Activated CD4-positive, alpha-beta memory T cell treated with anti-CD3 and anti-CD28 coated beads, Interleukin-2, amount 10 ng/mL, durations not matched to agents 7 days and 5 days (primary cell): ENCODE data around the gene TNFRSF19. TPM values are rescaled to one million over a fixed set of nuclear protein-coding genes. Genes with fewer than 3 reads are reported as not detected.

Source experiments
- CTCF ChIA-PET: fragments of 350-600 bp; sonication (Branson Sonifier 250); formaldehyde crosslinking; loops from one replicate; lab custom pipeline; 2021; ENCODE audit warnings: antibody characterized with exemption, inconsistent platforms; lab: Charles Lee
- POLR2A ChIA-PET: fragments of 350-600 bp; sonication (Branson Sonifier 250); formaldehyde crosslinking; loops from one replicate; lab custom pipeline; 2021; ENCODE audit warnings: antibody characterized with exemption; lab: Charles Lee
- DNase-seq: peaks from one replicate; pipeline ENCODE4 v3.0.0-alpha.2; 2020
- H3K27ac Mint-ChIP-seq: one replicate; pipeline ENCODE4 v1.8.0; 2021; ENCODE audit warnings: mild to moderate bottlenecking, mixed read lengths
- H3K27me3 Mint-ChIP-seq: one replicate; pipeline ENCODE4 v1.8.0; 2021; ENCODE audit warnings: mixed read lengths
- H3K36me3 Mint-ChIP-seq: one replicate; pipeline ENCODE4 v1.8.0; 2021; ENCODE audit warnings: low read depth, mixed read lengths
- H3K4me1 Mint-ChIP-seq: one replicate; pipeline ENCODE4 v1.8.0; 2021; ENCODE audit warnings: mixed read lengths
- H3K4me3 Mint-ChIP-seq: one replicate; pipeline ENCODE4 v1.8.0; 2021; ENCODE audit warnings: mild to moderate bottlenecking, mixed read lengths
- H3K9me3 Mint-ChIP-seq: one replicate; pipeline ENCODE4 v1.8.0; 2021; ENCODE audit warnings: mixed read lengths
- total RNA-seq, 2 experiments: library from RNA; stranded (reverse); gene quantifications; one replicate each; pipeline ENCODE4 v1.2.3, GENCODE V29; 2021

Gene TNFRSF19
- total RNA-seq, 2 experiments from 2014 or later: 0.33 to 0.45 TPM

DNA sequence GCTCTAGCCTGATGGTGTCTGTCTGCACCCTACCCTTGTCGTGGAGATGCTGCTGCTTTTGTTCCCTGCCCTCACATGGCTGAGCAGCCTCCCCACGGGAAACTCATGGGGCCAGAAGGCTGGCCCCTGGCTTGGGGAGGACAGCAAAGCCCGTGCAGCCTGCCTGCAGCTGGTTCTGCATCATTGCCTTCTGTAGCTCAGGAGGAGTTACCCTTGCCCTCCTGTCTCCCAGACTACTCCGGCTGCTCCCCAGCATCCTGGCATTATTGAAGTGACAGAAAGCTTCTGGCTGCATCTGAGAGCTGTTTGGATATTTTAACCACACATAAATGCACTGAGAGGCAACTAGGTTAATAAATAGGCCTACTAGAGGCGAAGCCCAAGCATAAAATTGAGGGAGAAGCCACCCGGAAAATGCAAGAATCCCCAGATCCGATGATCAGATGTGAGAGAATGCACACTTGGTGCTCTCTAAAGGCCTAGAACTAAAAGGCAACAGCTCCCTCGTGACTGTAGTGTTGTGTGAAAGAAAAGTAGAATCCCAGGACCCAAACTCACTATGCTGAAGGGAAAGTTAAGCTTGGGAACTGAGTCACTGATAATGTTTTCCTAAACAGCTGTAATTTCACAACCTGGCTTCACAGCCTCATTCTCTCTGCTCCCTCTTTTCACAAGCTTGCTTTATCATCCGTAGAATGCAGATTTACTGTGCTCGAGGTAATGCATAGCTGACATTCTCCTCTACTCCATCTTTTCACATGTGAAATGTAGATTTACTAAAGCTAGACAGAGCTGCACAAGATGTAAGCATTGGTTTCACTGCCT is 110.8 kb downstream of the TNFRSF19 start:
- ChIA-PET POLR2A (no interaction called here), CTCF (interaction anchor here (0.9 kb wide), 1 partner anchor 185 kb away, joined by 3 read pairs; no protein-coding TSS in a partner anchor)
- Mint-ChIP-seq H3K4me3 (no peak overlapping the region), H3K4me1 (peaks cover 18% of the 10 kb centered on the region), H3K9me3 (peaks cover 7% of the 10 kb centered on the region), H3K27ac (no peak overlapping the region), H3K36me3 (no peaks in the 10 kb centered on the region), H3K27me3 (peaks cover 4% of the 10 kb centered on the region)
- no peak for DNase-seq

DNA sequence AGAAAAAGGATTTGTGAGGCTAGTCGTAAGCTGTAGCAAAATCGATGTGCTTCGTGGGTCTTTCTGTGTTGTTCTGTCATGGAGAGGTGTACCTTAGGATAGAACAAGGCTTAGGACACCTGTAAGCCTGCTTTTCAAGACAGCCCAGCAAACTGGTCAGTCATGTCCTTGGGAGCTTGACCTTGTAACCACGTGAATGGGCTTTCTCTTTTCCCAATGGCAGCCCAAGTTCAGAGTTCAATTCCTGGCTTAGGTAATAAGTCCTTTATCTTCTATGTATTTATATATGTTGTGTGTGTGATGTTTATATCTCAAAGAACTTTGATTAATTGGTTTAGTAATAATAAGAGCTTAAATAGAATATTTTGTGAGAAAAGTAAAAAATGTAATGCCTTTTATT is 112.9 kb downstream of the TNFRSF19 start:
- Mint-ChIP-seq H3K27me3 (peaks cover 7% of the 10 kb centered on the region), H3K9me3 (peaks cover 7% of the 10 kb centered on the region), H3K27ac (no peak overlapping the region), H3K4me1 (peaks cover 16% of the 10 kb centered on the region), H3K4me3 (no peak overlapping the region), H3K36me3 (no peaks in the 10 kb centered on the region)
- no peak for DNase-seq
- CTCF ChIA-PET: no interaction called here
- POLR2A ChIA-PET: no interaction called here

DNA sequence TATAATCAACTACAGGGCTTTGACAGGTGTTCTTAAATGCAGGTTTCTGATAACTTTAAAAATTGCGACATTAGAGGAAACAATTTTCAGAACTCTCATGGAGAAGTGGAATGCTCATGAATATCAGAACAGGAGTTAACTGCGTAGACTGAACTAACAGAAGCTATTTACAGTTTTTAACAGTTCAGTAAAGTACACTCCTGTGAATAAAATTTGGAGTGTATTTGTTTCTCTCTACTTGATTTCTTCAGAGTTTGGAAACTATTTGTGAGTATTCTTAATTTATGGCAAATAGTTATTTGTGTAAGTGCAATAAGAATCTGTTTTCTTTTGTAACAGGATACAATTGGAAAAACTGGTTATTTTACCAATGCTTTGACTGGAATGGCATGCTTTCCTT is 114.4 kb downstream of the TNFRSF19 start:
- peaks cover 7% of the 10 kb centered on the region for H3K9me3 Mint-ChIP-seq
- ChIA-PET POLR2A (interaction anchor here (1.2 kb wide), 1 partner anchor 12 kb away, joined by 3 read pairs; no protein-coding TSS in a partner anchor), CTCF (no interaction called here)
- H3K27me3 Mint-ChIP-seq: peaks cover 7% of the 10 kb centered on the region
- H3K36me3 Mint-ChIP-seq: no peaks in the 10 kb centered on the region
- peaks cover 4% of the 10 kb centered on the region for H3K4me1 Mint-ChIP-seq
- H3K4me3 Mint-ChIP-seq: no peak overlapping the region
- DNase-seq: no peak
- no peak overlapping the region for H3K27ac Mint-ChIP-seq

DNA sequence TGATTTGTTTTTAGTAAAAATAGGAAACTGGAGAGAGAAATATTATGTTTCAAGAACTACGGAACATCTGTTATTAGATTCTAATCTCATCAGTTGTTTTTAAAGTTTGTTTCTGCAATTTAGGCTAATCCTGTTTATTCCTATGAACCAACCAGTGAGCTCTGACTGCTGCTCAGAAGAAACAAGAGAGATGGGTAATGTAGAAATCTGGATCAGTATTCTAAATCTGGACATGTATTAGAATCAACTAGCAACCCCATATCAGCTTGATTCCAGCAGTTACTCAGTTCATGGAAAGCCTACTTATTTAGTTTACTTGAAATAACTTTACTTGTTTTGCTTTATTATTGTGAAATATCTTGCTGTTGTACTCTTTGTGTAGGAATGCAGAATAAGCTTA is 115.2 kb downstream of the TNFRSF19 start:
- POLR2A ChIA-PET: interaction anchor here (1.2 kb wide), 1 partner anchor 11 kb away, joined by 3 read pairs; no protein-coding TSS in a partner anchor

DNA sequence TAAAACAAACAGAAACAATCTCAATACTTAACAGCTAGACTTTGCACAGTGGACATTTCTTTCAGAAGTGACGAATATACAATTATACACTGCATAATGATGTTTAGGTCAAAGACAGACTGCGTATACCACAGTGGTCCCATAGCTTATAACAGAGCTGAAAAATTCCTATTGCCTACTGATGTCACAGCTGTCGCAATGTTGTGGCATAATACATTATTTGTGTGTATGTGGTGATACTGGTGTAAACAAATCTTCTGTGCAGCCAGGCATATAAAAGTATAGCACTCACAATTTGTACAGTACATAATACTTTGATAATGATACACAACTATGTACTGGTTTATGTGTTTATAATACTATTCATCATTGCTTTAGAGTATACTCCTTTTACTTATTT is 116.7 kb downstream of the TNFRSF19 start:
- no peak for DNase-seq
- Mint-ChIP-seq H3K9me3 (peaks cover 7% of the 10 kb centered on the region), H3K4me1 (no peaks in the 10 kb centered on the region), H3K4me3 (no peak overlapping the region), H3K27ac (no peak overlapping the region), H3K27me3 (peaks cover 7% of the 10 kb centered on the region), H3K36me3 (no peaks in the 10 kb centered on the region)
- POLR2A ChIA-PET: no interaction called here
- CTCF ChIA-PET: no interaction called here

More for the DNA sequence above, 115.2 kb downstream of the TNFRSF19 start:
- peaks cover 7% of the 10 kb centered on the region for H3K9me3 Mint-ChIP-seq
- H3K27me3 Mint-ChIP-seq: peaks cover 7% of the 10 kb centered on the region
- DNase-seq: no peak
- CTCF ChIA-PET: interaction anchor here (1.0 kb wide), 1 partner anchor 61 kb away, joined by 3 read pairs; no protein-coding TSS in a partner anchor
- H3K4me3 Mint-ChIP-seq: no peak overlapping the region
- H3K36me3 Mint-ChIP-seq: no peaks in the 10 kb centered on the region
- no peak overlapping the region for H3K27ac Mint-ChIP-seq
- H3K4me1 Mint-ChIP-seq: no peaks in the 10 kb centered on the region

DNA sequence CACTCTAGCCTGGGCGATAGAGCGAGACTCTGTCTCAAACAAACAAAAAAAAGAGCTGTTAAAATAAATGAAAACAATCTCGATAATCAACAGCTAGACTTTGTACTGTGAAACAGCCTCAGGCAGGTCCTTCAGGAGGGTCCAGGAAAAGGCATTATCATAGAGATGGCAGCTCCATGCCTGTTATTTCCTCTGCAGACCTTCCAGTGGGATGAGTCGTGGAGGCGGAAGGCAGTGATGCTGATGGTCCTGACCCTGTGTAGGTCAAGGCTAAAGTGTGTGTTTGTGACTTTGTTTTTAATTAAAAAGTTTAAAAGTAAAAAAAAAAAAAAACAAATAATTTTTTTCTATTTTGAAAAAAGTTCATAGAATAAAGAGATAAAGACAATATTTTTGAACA is 117.4 kb downstream of the TNFRSF19 start:
- CTCF ChIA-PET: no interaction called here
- H3K36me3 Mint-ChIP-seq: no peaks in the 10 kb centered on the region

DNA sequence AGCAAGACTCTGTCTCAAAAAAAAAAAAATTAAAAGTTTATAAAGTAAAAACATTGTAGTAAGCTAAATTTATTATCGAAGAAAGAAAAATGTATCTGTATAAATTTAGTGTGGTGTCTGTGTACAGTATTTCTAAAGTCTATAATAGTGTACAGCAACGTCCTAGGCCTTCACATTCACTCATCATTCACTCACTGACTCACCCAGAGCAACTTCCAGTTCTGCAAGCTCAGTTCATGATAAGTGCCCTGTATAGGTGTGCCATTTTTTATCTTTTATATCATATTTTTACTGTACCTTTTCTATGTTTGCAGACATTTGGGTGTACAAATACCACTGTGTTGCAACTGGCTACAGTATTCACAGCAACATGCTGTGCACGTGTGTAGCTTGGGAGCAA is 118.1 kb downstream of the TNFRSF19 start:
- peaks cover 7% of the 10 kb centered on the region for H3K9me3 Mint-ChIP-seq
- no peaks in the 10 kb centered on the region for H3K4me1 Mint-ChIP-seq
- POLR2A ChIA-PET: no interaction called here
- CTCF ChIA-PET: no interaction called here
- H3K27me3 Mint-ChIP-seq: peaks cover 7% of the 10 kb centered on the region
- H3K4me3 Mint-ChIP-seq: no peak overlapping the region
- no peaks in the 10 kb centered on the region for H3K36me3 Mint-ChIP-seq
- no peak for DNase-seq
- H3K27ac Mint-ChIP-seq: no peak overlapping the region

More for the DNA sequence above, 117.4 kb downstream of the TNFRSF19 start:
- Mint-ChIP-seq H3K4me1 (no peaks in the 10 kb centered on the region), H3K27ac (no peak overlapping the region), H3K4me3 (no peak overlapping the region), H3K9me3 (peaks cover 7% of the 10 kb centered on the region), H3K27me3 (peaks cover 7% of the 10 kb centered on the region)
- POLR2A ChIA-PET: no interaction called here
- DNase-seq: no peak

DNA sequence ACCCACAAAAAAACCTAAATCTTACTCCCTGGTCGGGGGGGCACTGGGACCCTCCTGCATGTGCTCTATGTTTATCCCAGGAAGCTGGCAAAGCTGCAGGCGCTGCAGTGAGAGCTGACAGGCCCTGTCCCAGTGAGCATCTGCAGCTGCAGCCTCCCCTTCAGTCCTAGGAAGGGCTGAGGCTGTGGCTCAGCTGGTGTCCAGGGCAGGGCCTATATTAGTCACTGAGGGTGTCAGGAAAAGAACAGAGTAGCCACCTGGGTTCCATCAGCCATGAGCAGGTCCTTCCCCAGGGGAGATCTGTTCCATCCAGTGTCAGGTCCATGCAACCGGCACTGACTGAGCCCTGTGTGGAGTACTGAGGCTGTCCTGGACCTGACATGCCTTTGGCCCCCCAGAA is 120.5 kb downstream of the TNFRSF19 start:
- Mint-ChIP-seq H3K9me3 (peaks cover 2% of the 10 kb centered on the region), H3K27ac (no peak overlapping the region), H3K4me1 (peaks cover 6% of the 10 kb centered on the region), H3K4me3 (no peak overlapping the region), H3K27me3 (peaks cover 6% of the 10 kb centered on the region), H3K36me3 (no peaks in the 10 kb centered on the region)
- no peak for DNase-seq
- CTCF ChIA-PET: no interaction called here
- POLR2A ChIA-PET: no interaction called here

DNA sequence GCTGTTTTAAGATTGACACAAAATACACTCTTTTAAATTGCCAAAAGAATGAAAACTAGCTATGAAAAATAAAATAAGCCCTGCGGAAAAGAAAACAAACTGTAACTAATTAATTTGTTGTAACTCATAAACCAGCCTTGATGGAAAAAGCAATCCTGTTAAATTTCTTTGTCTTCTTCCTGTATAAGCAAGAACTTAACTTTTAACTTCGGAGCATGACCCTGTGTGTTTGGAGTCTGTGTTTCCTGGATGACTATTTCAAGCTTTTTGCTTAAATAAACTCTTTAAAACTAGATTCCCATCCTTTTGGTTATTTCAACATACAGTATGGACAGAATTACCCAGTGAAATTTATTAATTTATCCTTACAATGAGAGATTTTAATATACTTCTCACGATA is 122.6 kb downstream of the TNFRSF19 start:
- ChIA-PET POLR2A (no interaction called here), CTCF (no interaction called here)
- no peaks in the 10 kb centered on the region for H3K36me3 Mint-ChIP-seq
- H3K4me3 Mint-ChIP-seq: no peak overlapping the region
- no peaks in the 10 kb centered on the region for H3K9me3 Mint-ChIP-seq
- no peak for DNase-seq
- peaks cover 18% of the 10 kb centered on the region for H3K4me1 Mint-ChIP-seq
- no peak overlapping the region for H3K27ac Mint-ChIP-seq
- H3K27me3 Mint-ChIP-seq: no peaks in the 10 kb centered on the region

DNA sequence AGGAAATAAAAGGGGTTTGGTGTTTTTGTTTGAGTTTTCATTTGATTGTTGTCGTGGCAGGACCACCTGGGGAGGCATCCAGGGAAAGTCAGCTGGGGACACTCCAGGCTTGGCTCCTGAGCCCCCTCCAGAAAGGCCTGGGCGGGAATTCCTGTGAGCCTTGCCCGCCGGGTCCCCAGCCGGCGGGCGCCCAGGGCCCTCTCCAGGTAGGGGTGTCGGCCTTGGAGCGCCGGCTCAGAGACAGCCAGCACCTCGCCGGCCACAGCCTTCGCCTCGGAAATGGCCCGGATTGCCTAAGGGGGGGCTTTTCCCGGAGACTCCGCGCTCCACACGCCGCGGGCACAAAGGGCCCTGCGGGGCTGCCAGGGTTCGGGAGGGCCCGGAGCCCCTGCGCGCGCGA is 125.0 kb downstream of the TNFRSF19 start:
- no peak overlapping the region for H3K27ac Mint-ChIP-seq
- no peaks in the 10 kb centered on the region for H3K27me3 Mint-ChIP-seq
- POLR2A ChIA-PET: no interaction called here
- DNase-seq: no peak
- H3K4me3 Mint-ChIP-seq: no peak overlapping the region
- CTCF ChIA-PET: no interaction called here
- H3K36me3 Mint-ChIP-seq: no peaks in the 10 kb centered on the region
- no peaks in the 10 kb centered on the region for H3K9me3 Mint-ChIP-seq
- peaks cover 18% of the 10 kb centered on the region for H3K4me1 Mint-ChIP-seq

DNA sequence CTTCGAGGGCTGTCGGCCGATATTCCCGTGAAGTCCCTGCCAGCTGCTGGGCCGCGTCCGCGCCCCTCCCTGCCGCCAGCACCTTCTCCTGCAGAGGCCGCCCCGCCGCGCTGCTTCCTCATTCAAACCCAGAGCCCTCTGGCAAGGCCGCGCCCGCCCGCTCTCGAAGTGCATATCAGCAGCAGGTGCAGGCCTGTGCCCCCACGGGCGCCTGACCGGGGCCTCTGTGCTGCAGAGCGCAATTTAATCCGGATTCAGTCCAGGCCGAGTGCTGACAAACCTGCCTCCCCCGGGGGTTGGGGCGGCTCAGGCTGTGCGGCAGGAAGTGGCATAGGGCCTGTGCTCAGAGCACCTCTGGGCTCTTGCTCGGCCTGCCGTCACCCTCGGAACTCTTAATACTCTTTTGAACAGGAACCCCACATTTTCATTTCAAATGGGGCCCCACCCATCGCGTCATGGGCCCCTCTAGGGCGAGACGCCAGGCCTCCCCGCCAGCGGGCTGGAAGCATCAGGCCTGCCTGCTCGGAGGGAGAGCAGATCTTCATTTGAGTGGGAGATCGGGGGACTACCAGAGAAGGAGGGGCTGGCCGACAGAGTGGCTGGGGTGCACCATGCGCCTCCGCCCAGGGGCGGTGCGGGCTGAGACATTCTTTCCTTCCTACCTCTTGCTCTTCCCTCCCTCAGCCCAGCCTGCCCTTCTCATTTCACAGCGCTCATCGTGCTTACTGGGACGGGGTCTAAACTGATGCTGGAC is 125.7 kb downstream of the TNFRSF19 start:
- ChIA-PET POLR2A (interaction anchor here (1.6 kb wide), 1 partner anchor 11 kb away, joined by 3 read pairs; no protein-coding TSS in a partner anchor), CTCF (no interaction called here)
- peak overlapping the region; percentile 68 for H3K4me3 Mint-ChIP-seq
- peak; percentile 74 for DNase-seq
- no peaks in the 10 kb centered on the region for H3K9me3 Mint-ChIP-seq
- no peaks in the 10 kb centered on the region for H3K36me3 Mint-ChIP-seq
- H3K27ac Mint-ChIP-seq: peak overlapping the region; percentile 90
- peaks cover 18% of the 10 kb centered on the region for H3K4me1 Mint-ChIP-seq
- H3K27me3 Mint-ChIP-seq: no peaks in the 10 kb centered on the region

DNA sequence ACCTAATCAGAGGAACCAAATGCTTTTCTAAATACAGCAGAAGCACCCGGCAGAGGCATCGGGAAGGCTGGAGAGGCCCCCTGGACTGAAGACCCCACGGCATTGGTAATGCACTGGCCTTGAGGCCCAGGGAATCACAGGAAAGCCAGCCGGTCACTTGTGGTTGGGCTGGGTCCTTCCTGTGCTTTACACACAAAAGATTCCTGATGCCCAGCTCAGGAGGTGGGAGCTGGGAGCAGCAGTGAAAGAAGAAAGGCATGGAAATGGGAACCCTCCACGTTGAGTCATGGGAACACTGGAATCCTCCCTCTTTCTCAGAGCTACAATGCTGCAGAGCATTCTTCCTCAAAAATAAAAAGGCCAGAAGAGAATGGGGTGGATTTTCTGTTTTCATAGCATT is 126.4 kb downstream of the TNFRSF19 start:
- H3K9me3 Mint-ChIP-seq: no peaks in the 10 kb centered on the region
- POLR2A ChIA-PET: interaction anchor here (1.6 kb wide), 1 partner anchor 12 kb away, joined by 3 read pairs; no protein-coding TSS in a partner anchor
- H3K27me3 Mint-ChIP-seq: no peaks in the 10 kb centered on the region
- DNase-seq: no peak
- CTCF ChIA-PET: no interaction called here
- peaks cover 18% of the 10 kb centered on the region for H3K4me1 Mint-ChIP-seq
- H3K4me3 Mint-ChIP-seq: no peak overlapping the region
- no peaks in the 10 kb centered on the region for H3K36me3 Mint-ChIP-seq
- peak overlapping the region; percentile 90 for H3K27ac Mint-ChIP-seq

DNA sequence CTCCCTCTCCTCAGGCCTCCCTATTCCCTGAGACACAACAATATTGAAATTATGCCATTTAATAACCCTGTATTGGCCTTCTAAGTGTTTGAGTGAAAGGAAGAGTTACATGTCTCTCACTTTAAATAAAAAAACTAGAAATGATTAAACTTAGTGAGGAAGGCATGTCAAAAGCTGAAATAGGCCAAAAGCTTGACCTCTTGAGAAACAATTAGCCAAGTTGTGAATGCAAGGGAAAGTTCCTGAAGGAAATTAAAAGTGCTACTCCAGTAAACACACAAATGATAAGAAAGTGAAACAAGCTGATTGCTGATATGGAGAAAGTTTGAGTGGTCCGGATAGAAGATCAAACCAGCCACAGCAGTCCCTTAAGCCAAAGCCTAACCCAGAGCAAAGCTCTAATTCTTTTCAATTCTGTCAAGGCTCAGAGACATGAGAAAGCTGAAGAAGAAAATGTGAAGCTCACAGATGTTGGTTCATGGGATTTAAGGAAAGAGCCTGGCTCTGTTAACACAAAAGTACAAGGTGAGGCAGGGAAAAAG is 127.6 kb downstream of the TNFRSF19 start:
- no peak for DNase-seq
- Mint-ChIP-seq H3K27me3 (no peaks in the 10 kb centered on the region), H3K9me3 (no peaks in the 10 kb centered on the region), H3K36me3 (no peaks in the 10 kb centered on the region), H3K4me1 (peaks cover 18% of the 10 kb centered on the region), H3K27ac (no peak overlapping the region), H3K4me3 (no peak overlapping the region)
- POLR2A ChIA-PET: no interaction called here
- CTCF ChIA-PET: interaction anchor here (2.0 kb wide), 1 partner anchor 11 kb away, joined by 5 read pairs; no protein-coding TSS in a partner anchor
